ENCODE data around the gene TPM2.

TPM2 gene

GRCh38 chr9:35717132-35717870, 27.6 kb upstream of the TPM2 start:
- DNase-seq = no peak

GRCh38 chr9:35716230-35716629, 26.5 kb upstream of the TPM2 start:
- DNase-seq = no peak

- DNase-seq = no peak
Observed at GRCh38 chr9:35714579-35715252, 25.0 kb upstream of the TPM2 start.

GRCh38 chr9:35714123-35714522, 24.4 kb upstream of the TPM2 start:
- DNase-seq = no peak

GRCh38 chr9:35713578-35713977, 23.9 kb upstream of the TPM2 start:
- DNase-seq = no peak

DNA sequence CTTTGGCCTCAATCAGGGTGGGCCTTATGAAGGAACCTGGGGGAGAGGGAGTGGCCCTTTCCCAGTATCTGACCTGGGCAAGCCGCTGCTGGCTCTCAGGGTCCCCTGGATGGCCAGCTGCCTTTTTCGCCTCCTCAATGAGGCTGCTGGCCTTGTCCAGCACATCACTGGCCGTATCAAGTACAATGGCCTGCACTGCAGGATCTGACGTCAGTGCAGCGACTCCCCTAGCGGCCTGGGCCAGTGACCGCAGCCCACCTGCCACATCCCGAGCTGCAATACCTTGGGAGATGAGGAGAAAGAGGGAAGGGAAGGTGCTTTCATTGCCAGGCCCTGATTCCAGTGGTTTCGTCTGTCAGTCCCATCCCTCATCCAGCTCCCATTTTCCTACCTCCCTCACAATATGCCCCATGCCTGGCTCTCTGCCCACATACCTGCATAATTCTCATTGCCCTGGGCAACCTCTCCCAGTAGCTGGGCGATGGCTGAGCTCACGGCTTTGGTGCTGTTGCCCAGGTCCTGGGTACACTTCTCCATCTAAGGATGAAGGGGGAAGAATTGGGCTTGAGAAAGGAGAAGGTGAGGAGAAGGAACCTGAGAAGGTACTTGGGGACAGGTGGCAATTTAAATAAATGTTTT, 23.2 kb upstream of the TPM2 start:
- no peak for DNase-seq

DNA sequence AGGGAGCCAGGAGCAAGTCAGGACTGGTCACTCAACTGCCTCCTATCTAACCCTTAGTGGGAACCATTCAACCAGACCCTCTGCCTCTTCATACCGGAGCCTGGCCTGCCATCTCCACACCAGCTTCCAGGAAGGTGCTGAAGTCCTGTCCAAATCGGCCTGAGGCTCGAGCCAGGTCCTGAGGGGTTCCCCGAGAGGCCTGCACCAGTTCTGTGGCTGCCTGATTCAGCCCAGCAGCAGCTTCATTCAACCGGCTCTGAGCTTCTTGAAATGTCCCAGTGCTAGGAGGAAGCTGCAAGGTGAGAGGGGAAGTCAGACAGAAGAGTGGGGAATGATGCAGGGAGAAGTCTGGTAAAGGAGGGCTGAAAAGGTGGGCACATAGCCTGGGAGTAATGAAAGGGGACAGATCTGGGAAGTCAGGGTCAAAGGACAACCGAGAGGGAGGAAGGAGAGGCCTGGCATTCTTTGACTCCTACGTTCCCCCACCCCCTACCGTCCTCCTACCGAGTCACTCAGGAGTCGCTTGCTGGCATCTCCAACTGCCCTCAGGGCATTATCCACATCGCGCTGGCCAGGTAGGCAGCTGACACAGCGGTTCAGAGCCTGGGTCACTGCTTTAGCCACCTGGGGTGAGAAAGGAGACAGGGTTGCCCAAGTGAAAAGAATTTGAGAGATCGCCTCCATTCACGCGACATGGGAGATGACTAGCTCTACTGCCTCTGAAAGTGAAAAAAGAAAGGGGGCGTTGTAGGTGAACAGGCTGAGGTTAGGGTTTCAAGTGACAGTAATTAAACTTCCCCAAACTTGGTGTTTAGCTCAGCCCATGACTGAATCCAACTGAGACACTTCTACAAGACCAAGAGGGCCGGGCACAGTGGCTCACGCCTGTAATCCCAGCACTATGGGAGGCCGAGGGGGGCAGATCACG, 22.0 kb upstream of the TPM2 start:
- no peak for DNase-seq

DNA sequence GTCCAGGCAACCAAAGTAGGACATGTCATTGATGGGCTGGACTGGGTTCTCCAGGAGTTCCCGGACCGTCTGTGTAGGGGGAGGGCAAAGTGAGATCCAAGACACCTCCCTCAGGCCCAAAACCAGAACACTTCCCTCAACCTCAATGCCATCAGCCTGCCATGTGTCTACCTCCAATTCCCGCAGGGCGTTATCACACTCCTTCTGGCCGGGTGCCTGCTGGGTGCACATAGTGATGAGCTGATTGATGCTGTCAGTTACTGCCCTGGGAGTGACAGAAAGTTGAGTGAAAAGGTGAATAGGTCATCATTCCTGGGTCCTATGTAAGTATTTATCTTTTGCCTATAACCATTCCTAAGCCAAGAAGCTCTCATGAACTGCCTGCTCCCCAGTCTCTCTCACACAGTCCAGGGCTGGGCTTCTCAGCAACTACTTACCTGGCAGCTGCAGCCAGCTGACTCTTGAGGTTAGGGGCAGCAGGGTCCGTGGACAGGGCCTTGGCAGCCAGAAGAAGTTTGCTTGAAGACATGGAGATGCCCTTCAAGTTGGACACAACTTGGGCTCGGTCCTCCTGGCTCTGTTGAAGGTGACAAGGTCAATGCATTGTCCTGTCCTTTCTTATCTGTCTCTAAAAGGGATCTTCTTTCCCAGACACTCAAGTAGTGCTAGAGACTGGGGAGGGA, 21.2 kb upstream of the TPM2 start:
- DNase-seq = no peak

DNA sequence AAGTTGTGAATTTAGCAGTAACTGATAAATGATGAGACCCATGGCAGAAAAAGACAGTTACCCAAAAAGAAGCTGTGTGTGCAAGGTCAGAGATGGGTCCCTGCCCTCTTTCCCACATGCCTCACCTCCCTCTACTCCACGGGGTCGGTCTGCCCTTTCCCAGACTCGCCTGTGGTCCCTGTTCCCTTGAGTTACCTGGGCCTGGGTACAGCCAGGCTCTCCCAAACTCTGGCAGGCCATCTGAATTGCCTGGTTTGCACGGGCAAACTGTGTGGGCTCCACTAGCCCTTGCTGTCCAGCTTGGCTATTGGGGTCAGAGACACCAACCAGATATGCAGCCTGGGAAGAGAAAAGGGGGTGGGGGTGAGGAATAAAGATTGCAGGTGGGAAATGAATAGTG, 18.4 kb upstream of the TPM2 start:
- no peak for DNase-seq

DNA sequence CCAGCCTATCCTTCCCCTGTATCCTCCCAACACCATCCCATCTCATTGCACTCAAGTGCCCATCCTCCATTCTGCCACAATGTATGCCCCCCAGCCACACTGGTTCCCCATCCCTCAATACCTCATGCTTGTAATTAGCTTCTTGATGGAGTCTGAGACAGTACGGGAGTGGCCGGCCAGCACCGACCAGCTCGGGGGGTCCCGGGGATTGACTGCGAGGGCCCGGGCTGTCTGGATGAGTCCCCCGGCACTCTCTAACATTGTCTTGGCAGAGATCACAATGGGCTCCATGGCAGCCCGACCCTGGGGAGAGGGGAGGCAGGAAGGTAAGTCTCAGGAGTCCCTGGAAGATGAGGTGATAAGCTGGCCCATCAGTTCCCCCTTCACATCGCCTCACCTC, 17.2 kb upstream of the TPM2 start:
- no peak for DNase-seq

DNA sequence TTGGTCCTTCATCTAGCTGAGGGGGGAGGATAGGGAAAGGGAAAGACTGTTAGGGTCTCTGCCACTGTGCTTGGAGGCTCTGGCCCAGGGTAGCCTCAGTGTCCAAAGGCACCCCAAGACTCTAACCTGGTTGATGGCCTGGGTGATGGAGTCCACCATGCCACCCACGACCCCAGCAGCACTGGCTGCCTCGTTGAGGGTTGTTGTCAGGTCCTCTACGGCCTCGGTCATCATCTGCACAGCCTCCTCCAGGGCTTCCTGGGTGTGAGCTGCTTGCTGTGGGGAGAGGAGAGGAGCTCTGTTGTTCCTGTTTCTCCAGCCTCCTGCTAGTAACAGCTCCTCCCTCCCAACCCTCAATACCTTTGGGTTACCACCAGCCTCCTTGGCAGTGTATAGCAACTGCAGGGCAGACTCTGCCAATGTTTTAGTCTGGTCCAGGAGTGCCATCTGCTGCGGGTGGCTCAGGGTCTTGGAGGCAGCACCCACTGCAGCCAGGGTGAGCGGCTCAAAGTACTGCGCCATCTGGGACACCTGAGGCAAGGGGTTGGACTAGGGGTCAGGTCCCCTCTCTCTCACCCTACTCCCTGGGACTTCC, 16.2 kb upstream of the TPM2 start:
- DNase-seq = no peak

DNA sequence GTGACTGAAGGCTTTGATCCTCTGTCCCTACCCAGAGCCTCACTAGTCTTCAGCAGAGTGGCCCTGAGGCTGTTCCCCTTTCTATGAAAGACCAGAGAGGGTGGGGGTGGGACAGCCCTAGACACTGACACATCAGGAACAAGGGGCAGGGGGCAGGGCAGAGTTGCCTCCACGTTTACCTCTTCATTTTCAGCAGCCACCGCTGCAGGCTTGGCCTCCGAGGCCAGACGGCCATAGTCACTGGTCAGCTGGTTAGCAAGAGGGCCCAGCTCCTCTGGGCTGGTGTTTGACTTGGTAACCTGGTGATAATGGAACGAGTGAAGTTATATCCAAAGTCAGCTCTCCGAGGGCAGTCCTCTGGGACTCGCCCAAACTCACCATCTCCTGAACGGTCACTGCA, 15.6 kb upstream of the TPM2 start:
- no peak for DNase-seq

DNA sequence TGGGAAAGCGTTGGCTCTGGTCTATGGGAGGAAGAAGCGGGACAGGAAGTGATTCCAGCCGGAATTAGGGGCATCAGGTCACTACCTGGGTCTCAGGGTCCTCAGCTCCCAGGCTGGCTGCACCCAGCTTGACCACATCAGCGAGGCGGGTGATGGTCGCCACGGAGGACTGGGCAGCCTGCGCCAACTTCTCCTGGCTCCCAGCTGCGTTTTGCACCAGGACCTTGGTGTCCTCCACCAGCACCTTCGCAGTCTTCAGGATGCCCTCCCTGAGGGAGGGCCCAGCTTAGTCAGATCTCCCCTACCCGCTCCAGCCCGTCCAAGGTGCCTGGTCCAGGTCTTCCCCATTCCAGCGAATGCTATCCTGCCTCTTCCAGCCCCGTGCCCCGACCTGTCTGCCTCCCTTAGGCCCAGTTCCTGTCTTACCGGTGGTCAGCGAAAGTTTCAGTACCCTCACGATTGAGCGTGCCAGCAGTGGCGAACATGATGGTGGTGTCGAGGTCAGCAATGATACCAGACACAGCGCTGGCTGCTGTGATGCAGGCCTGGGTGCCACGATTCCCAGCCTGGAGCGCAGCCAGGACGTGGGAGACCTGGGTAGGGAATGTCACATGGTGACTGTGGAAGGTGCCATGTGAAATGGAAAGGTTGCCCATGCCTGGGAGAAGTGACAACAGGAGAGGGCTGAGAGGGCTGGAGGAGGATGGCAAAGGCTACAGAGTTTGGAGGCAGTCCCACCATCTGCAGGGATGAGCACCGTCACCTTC, 14.4 kb upstream of the TPM2 start:
- DNase-seq = no peak

DNA sequence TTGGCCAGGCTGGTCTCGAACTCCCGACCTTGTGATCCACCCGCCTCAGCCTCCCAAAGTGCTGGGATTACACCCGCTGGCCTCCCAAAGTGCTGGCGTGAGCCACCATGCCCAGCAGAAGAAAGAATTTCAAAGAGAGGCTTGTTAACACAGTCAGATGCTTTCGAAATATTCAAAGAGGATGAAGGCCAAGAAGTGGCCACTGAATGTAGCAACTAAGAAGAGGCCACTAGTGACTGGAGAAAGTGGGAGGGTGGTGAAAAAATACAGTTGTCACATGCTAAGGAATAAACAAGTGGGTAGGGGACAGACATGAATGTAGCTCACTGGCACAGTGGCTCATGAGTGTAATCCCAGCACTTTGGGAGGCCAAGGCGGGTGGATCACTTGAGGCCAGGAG, 13.0 kb upstream of the TPM2 start:
- DNase-seq = no peak

GRCh38 chr9:35700942-35701341, 11.2 kb upstream of the TPM2 start:
- no peak for DNase-seq

- DNase-seq = no peak
Observed at GRCh38 chr9:35700031-35700430, 10.3 kb upstream of the TPM2 start.

DNA sequence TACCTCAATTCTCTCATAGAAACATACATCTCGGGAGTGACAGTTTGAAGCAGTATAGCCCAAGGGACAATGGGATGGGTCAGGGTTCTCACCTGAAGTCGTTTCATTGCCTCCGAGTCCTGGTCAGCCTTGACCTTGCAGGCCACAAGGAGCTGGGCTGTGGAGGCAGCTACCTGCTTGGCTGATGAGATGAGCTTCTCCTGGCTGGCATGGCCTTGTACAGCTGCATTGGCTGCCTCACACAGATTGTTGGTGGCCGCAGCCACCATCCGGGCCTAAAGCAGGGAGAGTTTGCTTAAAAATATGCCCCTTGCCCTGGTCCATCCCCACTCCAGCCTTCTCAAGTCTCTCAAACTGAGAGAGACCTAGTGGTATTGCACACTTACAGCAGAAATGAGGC, 8.5 kb upstream of the TPM2 start:
- DNase-seq = no peak

DNA sequence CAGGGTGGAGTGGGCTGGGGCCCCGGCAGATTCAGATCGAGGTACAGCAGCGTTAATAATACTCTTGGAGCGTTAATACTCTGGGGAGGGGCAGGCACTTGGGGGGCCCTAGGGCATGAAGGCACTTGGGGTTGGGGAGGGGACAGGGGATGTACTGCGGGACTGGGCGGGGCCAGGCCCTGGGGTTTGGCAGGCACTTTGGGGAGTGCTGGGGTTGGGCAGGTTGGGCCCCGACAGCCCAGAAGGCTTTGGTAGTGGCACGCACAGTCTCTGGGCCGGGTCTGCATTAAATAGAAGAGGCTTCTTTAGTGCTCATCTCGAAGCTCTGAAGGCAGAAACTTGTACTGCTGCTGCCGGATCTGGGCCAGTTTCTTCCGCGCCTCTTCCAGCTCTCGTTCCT, 7.8 kb upstream of the TPM2 start:
- DNase-seq = no peak

DNA sequence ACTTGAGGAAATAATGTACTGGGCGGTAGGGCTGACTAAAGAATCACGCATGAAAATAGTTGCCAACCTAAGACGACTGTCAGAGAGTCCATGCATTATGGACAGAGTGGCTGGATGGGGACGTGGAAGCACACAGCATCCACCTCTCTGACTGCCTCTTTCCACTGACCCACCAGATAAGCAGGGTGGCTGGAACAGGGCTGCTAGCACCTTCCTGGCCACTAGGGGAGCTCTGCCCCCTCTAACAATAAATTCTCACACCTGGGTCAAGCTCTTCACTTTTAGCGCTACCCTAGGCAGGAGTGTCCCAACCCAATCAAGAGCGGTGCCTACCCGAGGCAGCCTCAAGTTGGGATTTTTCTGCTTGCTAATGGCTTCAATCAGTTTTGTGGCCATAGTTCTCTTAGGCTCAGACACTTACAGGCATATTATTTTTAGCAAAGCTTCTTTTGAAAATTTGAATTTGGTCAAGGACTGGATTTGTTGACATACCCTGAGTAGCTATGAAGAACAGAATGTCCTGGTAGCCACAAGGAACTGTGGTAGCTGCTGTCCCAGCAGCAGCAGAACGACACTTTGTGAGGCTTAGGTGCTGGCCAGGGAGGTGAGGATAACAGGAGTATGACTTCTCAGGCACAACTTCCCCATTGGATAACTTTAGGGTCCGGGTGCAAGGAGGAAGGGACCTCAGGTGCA, 6.9 kb upstream of the TPM2 start:
- peak; percentile 13 for DNase-seq

DNA sequence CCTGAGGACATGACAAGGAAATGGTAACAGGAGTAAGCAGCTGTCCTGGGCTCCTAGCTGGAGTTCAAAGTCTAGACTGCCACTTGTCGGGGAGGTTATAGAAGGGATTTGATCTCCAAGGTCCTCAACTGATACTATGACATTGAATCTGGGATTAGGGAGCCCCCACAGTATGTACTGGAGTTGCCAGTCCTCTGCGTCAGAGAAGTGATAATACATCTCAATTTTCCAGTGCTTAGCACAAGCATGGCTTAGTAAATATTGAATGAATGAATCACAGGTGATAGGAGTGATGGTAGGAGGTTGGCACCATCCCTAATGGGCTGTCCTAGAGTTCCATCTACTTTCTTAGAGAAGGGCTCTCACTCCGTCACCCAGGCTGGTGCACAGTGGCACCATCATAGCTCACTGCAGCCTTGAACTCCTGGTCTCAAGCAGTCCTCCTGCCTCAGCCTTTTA, 6.2 kb upstream of the TPM2 start:
- DNase-seq = no peak

Data from GDM1 (cell line).